Tibial nerve (tissue), 4 donors: ENCODE results near the gene EMID1. TPM values are rescaled to one million over a fixed set of nuclear protein-coding genes. Genes with fewer than 3 reads are reported as not detected.

Source experiments
- DNase-seq, 2 donors: peaks; one replicate each; pipeline ENCODE4 v3.0.0-alpha.2; 2019; ENCODE audit warnings: low spot score in 2 of 2
- H3K27ac ChIP-seq, 4 donors: fragments of 200-600 bp; sonication (generic) in 3 of 4; one replicate each; pipeline ENCODE4 v1.5.1; 2017 to 2019; ENCODE audit warnings: mild to moderate bottlenecking in 1 of 4
- H3K27me3 ChIP-seq, 2 donors: fragments of 200-600 bp; sonication (generic) in 1 of 2; one replicate each; pipeline versions ENCODE4 v1.5.1 to v1.6.0; 2017 to 2019
- H3K36me3 ChIP-seq, 3 donors: fragments of 200-600 bp; sonication (generic); one replicate each; pipeline ENCODE4 v1.5.1; 2018 to 2019
- H3K4me1 ChIP-seq, 4 donors: fragments of 200-600 bp; sonication (generic) in 3 of 4; one replicate each; pipeline ENCODE4 v1.5.1; 2017 to 2019
- H3K4me3 ChIP-seq, 4 donors: fragments of 200-600 bp; sonication (generic) in 3 of 4; one replicate each; pipeline ENCODE4 v1.5.1; 2017 to 2019; ENCODE audit warnings: mild to moderate bottlenecking in 1 of 4, moderate library complexity in 1 of 4
- H3K9me3 ChIP-seq, 4 donors: fragments of 200-600 bp; sonication (generic) in 3 of 4; one replicate each; pipeline ENCODE4 v1.5.1; 2017 to 2019
- EP300 ChIP-seq, 2 donors: sonication (generic); formaldehyde crosslinking; IDR thresholded peaks; one replicate each; pipeline ENCODE4 v1.6.1; 2017; ENCODE audit warnings: antibody characterized with exemption in 2 of 2, mild to moderate bottlenecking in 1 of 2
- POLR2A ChIP-seq, 2 donors: fragments of 450-650 bp; IDR thresholded peaks; one replicate each; pipeline ENCODE4 v1.6.1; 2017; ENCODE audit warnings: antibody characterized with exemption in 2 of 2, mild to moderate bottlenecking in 2 of 2, moderate library complexity in 2 of 2
- WGBS, 2 donors: methylation state at CpG; one replicate each; pipeline ENCODE4 v1.1.5; 2018; 5-methylcytosine and 5-hydroxymethylcytosine counted together
- total RNA-seq, 4 donors: library from RNA; depleted of rRNA; stranded (reverse); fragments of >200 nt; gene quantifications; one replicate each; pipeline ENCODE4 v1.1.0, GENCODE V29; 2016
- TF ChIP-seq, protein P1 (sequence below), 5 experiments: fragments of 200-600 bp in 3 of 5; fragments of 450-650 bp in 2 of 5; sonication (generic) in 3 of 5; IDR thresholded peaks; one replicate each; pipeline ENCODE4 v1.5.1; 2016 to 2019; ENCODE audit warnings: antibody characterized with exemption in 5 of 5, mild to moderate bottlenecking in 3 of 5, moderate library complexity in 2 of 5

The EMID1 gene
- total RNA-seq, 4 donors from 2014 or later, result 1.0 to 9.9 (median 3.0) TPM

DNA sequence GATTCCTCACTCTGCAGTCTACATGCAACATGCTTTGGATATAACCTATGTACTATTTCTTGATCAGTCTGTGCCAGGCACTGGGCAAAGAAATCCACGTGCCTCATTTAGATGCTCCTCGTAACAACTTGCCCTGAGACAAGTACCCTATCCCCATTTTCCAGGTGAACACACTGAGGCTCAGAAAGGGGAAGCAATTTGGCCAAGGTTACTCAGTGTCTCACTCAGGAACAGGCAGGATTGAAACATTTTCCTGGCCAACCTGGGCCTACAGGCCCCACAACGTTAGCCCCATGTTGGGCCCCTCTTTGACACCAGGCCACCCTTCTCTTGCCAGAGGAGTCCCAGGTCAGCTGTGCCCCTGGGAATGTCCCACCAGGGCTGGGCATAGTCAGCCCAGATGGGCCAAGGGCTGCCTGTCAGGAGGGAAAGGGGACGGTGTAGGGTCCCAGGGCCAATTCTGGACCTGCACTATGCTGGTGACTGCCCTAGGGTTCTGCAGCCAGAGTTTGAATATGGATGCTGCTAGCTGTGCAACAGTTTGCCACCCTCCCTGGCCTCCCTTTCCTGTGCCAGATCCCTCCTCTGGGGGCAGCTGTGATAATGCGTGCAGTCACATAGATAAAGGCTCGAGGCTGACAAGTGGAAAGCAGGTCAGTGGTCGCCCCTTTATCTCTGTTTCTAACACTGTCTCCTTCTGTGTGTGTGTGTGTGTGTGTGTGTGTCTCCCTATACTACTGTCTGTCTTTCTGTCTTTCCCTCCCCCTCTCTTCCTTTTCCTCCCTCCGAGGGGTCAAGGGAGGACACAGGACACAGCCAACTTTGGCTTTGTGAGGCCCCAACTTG lies 10.4 kb upstream of the EMID1 start:
- H3K36me3 ChIP-seq, result no peaks in the 10 kb centered on the region
- peaks cover 0 to 5% (median 0%) of the 10 kb centered on the region in 4 donors for H3K9me3 ChIP-seq
- H3K27ac ChIP-seq, result no peak overlapping the region
- TF ChIP-seq EP300 (IDR thresholded peaks at IDR 0.05) (no peak), POLR2A (IDR thresholded peaks at IDR 0.05) (no peak)
- TF ChIP-seq, protein P1, sequence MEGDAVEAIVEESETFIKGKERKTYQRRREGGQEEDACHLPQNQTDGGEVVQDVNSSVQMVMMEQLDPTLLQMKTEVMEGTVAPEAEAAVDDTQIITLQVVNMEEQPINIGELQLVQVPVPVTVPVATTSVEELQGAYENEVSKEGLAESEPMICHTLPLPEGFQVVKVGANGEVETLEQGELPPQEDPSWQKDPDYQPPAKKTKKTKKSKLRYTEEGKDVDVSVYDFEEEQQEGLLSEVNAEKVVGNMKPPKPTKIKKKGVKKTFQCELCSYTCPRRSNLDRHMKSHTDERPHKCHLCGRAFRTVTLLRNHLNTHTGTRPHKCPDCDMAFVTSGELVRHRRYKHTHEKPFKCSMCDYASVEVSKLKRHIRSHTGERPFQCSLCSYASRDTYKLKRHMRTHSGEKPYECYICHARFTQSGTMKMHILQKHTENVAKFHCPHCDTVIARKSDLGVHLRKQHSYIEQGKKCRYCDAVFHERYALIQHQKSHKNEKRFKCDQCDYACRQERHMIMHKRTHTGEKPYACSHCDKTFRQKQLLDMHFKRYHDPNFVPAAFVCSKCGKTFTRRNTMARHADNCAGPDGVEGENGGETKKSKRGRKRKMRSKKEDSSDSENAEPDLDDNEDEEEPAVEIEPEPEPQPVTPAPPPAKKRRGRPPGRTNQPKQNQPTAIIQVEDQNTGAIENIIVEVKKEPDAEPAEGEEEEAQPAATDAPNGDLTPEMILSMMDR (IDR thresholded peaks at IDR 0.05), result no peak
- no peaks in the 10 kb centered on the region for H3K4me1 ChIP-seq
- H3K27me3 ChIP-seq, result peaks cover 0 to 2% of the 10 kb centered on the region in 2 donors
- 62 to 76% methylated on average over 8 of the region's 8 CpGs for WGBS, 2 donors
- no peak overlapping the region for H3K4me3 ChIP-seq
- no peak for DNase-seq

DNA sequence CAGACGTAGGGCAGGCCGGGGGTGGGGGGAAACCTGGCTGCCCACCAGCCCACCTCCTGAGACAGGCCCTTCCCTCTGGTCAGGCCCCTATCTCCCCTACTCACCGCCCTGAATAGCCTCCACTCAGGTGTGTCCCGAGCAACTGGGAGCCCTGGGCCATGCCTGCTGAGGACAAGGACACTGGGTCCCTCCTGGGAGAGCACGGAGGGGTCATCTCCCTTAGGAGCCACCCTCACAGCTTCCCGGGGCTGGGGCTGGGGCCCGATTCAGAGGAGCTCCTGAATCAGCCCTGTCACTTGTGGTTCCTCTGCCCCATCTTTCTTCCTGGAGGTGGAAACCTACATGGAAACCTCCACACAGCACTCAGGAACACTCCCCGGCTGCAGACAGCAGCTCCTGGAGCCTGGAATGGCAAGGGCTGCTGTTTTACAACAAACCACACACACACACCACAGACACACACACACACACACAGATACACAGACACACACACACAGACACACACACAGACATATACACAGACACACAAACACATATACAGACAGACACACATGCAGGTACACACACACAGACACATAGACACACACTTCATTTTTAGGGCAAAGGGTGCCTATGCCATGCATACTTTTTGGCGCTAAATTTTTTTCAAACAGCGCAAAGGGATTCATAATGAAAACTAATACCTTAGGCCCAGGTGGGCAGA lies 9.6 kb upstream of the EMID1 start:
- no peak overlapping the region for H3K4me3 ChIP-seq
- TF ChIP-seq POLR2A (IDR thresholded peaks at IDR 0.05), result no peak
- TF ChIP-seq, protein P1 (IDR thresholded peaks at IDR 0.05), result no peak
- TF ChIP-seq EP300 (IDR thresholded peaks at IDR 0.05), result no peak
- 53 to 66% methylated on average over 5 to 10 of the region's 10 CpGs for WGBS, 2 donors
- H3K27ac ChIP-seq, result no peak overlapping the region
- H3K9me3 ChIP-seq, result peaks cover 0 to 5% (median 0%) of the 10 kb centered on the region in 4 donors
- peaks cover 0 to 3% of the 10 kb centered on the region in 2 donors for H3K27me3 ChIP-seq
- no peak for DNase-seq
- H3K4me1 ChIP-seq, result no peaks in the 10 kb centered on the region
- H3K36me3 ChIP-seq, result no peaks in the 10 kb centered on the region

DNA sequence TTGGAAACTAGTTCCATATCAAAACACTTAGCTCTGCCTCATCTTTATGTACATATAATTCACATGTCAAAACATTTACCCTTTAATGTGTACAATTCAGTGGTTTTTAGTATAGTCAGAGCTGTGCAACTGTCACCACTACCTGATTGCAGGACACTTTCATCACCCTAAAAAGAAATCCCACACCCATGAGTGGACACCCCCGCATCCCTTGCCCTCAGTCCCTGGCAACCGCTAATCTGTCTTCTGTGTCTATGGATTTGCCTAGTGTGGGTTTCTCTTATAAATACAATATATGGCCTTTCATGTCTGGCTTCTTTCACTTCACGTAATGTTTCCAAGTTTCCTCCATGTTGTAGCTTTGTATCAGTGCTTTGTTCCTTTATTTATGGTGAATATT lies 8.6 kb upstream of the EMID1 start:
- H3K9me3 ChIP-seq, result peaks cover 0 to 5% (median 0%) of the 10 kb centered on the region in 4 donors
- H3K27me3 ChIP-seq, result peaks cover 0 to 3% of the 10 kb centered on the region in 2 donors
- no peak overlapping the region for H3K4me3 ChIP-seq
- no peak overlapping the region for H3K27ac ChIP-seq
- H3K4me1 ChIP-seq, result peaks cover 0 to 3% (median under 1%) of the 10 kb centered on the region in 4 donors
- 88 to 89% methylated on average over 3 of the region's 3 CpGs for WGBS, 2 donors
- TF ChIP-seq EP300 (IDR thresholded peaks at IDR 0.05), result no peak
- TF ChIP-seq, protein P1 (IDR thresholded peaks at IDR 0.05), result no peak
- TF ChIP-seq POLR2A (IDR thresholded peaks at IDR 0.05), result no peak
- H3K36me3 ChIP-seq, result no peaks in the 10 kb centered on the region
- DNase-seq, result no peak

DNA sequence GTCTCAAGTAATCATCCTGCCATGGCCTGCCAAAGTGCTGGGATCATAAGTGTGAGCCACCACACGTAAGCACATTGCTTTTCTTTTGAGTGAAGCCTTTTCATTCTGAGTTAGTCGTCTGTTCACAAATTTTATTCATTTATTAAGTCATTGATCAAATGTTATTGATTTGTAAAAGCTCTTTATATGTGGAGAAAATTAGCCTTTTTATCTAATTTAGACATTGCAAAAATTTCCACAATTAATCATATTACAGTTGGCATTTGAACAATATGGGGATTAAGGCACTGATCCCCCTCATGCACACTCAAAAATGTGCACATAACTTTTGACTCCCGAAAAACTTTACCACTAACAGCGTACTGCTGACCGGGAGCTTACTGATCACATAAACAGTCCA lies 7.5 kb upstream of the EMID1 start:
- TF ChIP-seq EP300 (IDR thresholded peaks at IDR 0.05) (no peak), POLR2A (IDR thresholded peaks at IDR 0.05) (no peak)
- TF ChIP-seq, protein P1 (IDR thresholded peaks at IDR 0.05), result no peak
- WGBS, 2 donors, result 91 to 94% methylated on average over 5 of the region's 5 CpGs
- H3K27ac ChIP-seq, result no peak overlapping the region

More for the DNA sequence above, 7.5 kb upstream of the EMID1 start:
- no peak overlapping the region for H3K4me3 ChIP-seq
- H3K27me3 ChIP-seq, result peaks cover 0 to 3% of the 10 kb centered on the region in 2 donors
- peaks cover 0 to 5% (median 0%) of the 10 kb centered on the region in 4 donors for H3K9me3 ChIP-seq
- no peak for DNase-seq
- H3K4me1 ChIP-seq, result peaks cover 0 to 12% (median 3%) of the 10 kb centered on the region in 4 donors
- no peaks in the 10 kb centered on the region for H3K36me3 ChIP-seq
